Activated T-helper 17 cell treated with anti-CD3 and anti-CD28 coated beads, Interleukin-2, amount 50 U/mL, for 72 hours (primary cell): ENCODE measurements around the gene CST7. TPM values are rescaled to one million over a fixed set of nuclear protein-coding genes. Genes with fewer than 3 reads are reported as not detected.
A peak's percentile ranks its signal among the peaks of the same experiment; 100 is the strongest.

Experiments
- ATAC-seq: fragments of 150-1000 bp; cut with Tn5 transposase; replicated peaks from 2 replicates; pipeline ENCODE4 v1.10.0; 2021; ENCODE audit warnings: mild to moderate bottlenecking, moderate library complexity
- H3K27ac Mint-ChIP-seq: one replicate; pipeline ENCODE4 v1.8.0; 2022; ENCODE audit warnings: mixed read lengths
- H3K27me3 Mint-ChIP-seq: one replicate; pipeline ENCODE4 v1.8.0; 2022; ENCODE audit warnings: mixed read lengths
- H3K36me3 Mint-ChIP-seq: one replicate; pipeline ENCODE4 v1.8.0; 2022; ENCODE audit warnings: low read depth, mild to moderate bottlenecking, mixed read lengths
- H3K4me1 Mint-ChIP-seq: one replicate; pipeline ENCODE4 v1.8.0; 2022; ENCODE audit warnings: mixed read lengths
- H3K4me3 Mint-ChIP-seq: one replicate; pipeline ENCODE4 v1.8.0; 2022; ENCODE audit warnings: mild to moderate bottlenecking, mixed read lengths
- H3K9me3 Mint-ChIP-seq: one replicate; pipeline ENCODE4 v1.8.0; 2022; ENCODE audit warnings: mixed read lengths
- total RNA-seq, 2 donors: library from RNA; stranded (reverse); gene quantifications; one replicate each; pipeline ENCODE4 v1.2.3, GENCODE V29; 2022

Gene CST7, protein sequence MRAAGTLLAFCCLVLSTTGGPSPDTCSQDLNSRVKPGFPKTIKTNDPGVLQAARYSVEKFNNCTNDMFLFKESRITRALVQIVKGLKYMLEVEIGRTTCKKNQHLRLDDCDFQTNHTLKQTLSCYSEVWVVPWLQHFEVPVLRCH
- total RNA-seq, result 10 to 100 TPM; 38.2 to 41.7 TPM

- Mint-ChIP-seq H3K4me1 (peaks cover 29% of the 10 kb centered on the region), H3K4me3 (peak within 1 kb of the TSS; percentile 85), H3K36me3 (peaks cover 15% of the 10 kb centered on the region), H3K9me3 (peaks cover 6% of the 10 kb centered on the region), H3K27me3 (no peaks in the 10 kb centered on the region), H3K27ac (peak within 1 kb of the TSS; percentile 95)
- peak; percentile 92 for ATAC-seq
These were observed at the start of gene CST7 for GRCh38 chr20:24948939-24949679. Gene CST7, plus strand, starts transcription at chr20:24949269. Its CDS starts 237 bp downstream, at chr20:24949506.

DNA sequence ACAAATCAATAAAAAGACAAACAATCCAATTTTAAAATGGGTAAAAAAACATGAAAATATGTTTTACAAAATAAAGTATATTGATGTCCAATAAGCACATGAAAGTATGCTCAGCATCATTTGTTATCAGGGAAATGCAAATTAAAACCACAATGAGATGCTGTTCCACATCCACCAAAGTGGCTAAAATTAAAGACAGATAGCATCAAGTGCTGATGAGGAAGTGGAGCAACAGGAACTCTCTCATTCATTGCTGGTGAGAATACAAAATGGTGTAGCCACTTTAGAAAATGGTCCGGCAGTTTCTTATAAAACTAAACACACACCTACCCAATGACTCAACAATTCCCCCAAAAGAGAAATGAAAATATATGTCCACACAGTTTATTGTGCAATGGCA is 42.3 kb upstream of the CST7 start:
- peaks cover 3% of the 10 kb centered on the region for H3K9me3 Mint-ChIP-seq
- H3K4me3 Mint-ChIP-seq, result no peak overlapping the region
- H3K27me3 Mint-ChIP-seq, result no peaks in the 10 kb centered on the region
- H3K36me3 Mint-ChIP-seq, result no peaks in the 10 kb centered on the region
- ATAC-seq, result no peak
- no peak overlapping the region for H3K27ac Mint-ChIP-seq
- no peaks in the 10 kb centered on the region for H3K4me1 Mint-ChIP-seq

GRCh38 chr20:24908642-24909041 is 40.4 kb upstream of the CST7 start:
- ATAC-seq, result no peak
- peaks cover 3% of the 10 kb centered on the region for H3K9me3 Mint-ChIP-seq
- H3K36me3 Mint-ChIP-seq, result no peaks in the 10 kb centered on the region
- H3K27me3 Mint-ChIP-seq, result no peaks in the 10 kb centered on the region
- no peaks in the 10 kb centered on the region for H3K4me1 Mint-ChIP-seq
- no peak overlapping the region for H3K27ac Mint-ChIP-seq
- no peak overlapping the region for H3K4me3 Mint-ChIP-seq

- H3K4me3 Mint-ChIP-seq, result no peak overlapping the region
- no peak for ATAC-seq
- no peak overlapping the region for H3K27ac Mint-ChIP-seq
- H3K27me3 Mint-ChIP-seq, result no peaks in the 10 kb centered on the region
- no peaks in the 10 kb centered on the region for H3K36me3 Mint-ChIP-seq
- peaks cover 3% of the 10 kb centered on the region for H3K9me3 Mint-ChIP-seq
- no peaks in the 10 kb centered on the region for H3K4me1 Mint-ChIP-seq
These were observed 39.8 kb upstream of the CST7 start for GRCh38 chr20:24909086-24909780.

GRCh38 chr20:24909861-24910260 is 39.2 kb upstream of the CST7 start:
- Mint-ChIP-seq H3K4me1 (no peaks in the 10 kb centered on the region), H3K27me3 (no peaks in the 10 kb centered on the region), H3K9me3 (peaks cover 3% of the 10 kb centered on the region), H3K36me3 (no peaks in the 10 kb centered on the region), H3K4me3 (no peak overlapping the region), H3K27ac (no peak overlapping the region)
- no peak for ATAC-seq

GRCh38 chr20:24910461-24910860 is 38.6 kb upstream of the CST7 start:
- no peaks in the 10 kb centered on the region for H3K4me1 Mint-ChIP-seq
- no peaks in the 10 kb centered on the region for H3K36me3 Mint-ChIP-seq
- H3K4me3 Mint-ChIP-seq, result no peak overlapping the region
- no peaks in the 10 kb centered on the region for H3K27me3 Mint-ChIP-seq
- no peak overlapping the region for H3K27ac Mint-ChIP-seq
- ATAC-seq, result no peak
- H3K9me3 Mint-ChIP-seq, result peaks cover 3% of the 10 kb centered on the region

DNA sequence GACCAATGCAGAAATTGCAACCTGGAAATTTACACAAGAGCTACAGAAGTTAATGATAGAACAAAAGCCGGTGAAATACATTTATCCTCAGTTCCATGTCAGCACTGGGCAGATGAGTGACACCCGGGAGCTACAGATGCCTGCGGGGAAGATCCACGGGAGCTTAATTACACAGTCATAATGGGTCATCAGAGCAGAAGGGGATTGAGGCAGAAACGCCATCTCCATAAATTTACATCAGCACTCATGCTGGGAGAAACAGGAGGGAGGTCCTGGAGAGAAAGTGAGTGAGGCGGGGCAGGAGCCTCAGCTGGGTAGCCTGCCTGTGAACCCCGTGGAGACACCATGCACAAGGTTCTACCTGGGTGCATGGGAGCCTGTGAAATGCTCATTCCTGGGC is 37.6 kb upstream of the CST7 start:
- ATAC-seq, result no peak
- Mint-ChIP-seq H3K4me3 (no peak overlapping the region), H3K36me3 (no peaks in the 10 kb centered on the region), H3K4me1 (no peaks in the 10 kb centered on the region), H3K27ac (no peak overlapping the region), H3K27me3 (no peaks in the 10 kb centered on the region), H3K9me3 (peaks cover 3% of the 10 kb centered on the region)

GRCh38 chr20:24912397-24913075 is 36.5 kb upstream of the CST7 start:
- Mint-ChIP-seq H3K36me3 (no peaks in the 10 kb centered on the region), H3K9me3 (peaks cover 3% of the 10 kb centered on the region), H3K4me3 (no peak overlapping the region), H3K4me1 (no peaks in the 10 kb centered on the region), H3K27ac (no peak overlapping the region), H3K27me3 (no peaks in the 10 kb centered on the region)
- ATAC-seq, result no peak

GRCh38 chr20:24913076-24913628 is 35.9 kb upstream of the CST7 start:
- peaks cover under 1% of the 10 kb centered on the region for H3K9me3 Mint-ChIP-seq

GRCh38 chr20:24914388-24915241 is 34.5 kb upstream of the CST7 start:
- H3K4me3 Mint-ChIP-seq, result no peak overlapping the region
- no peaks in the 10 kb centered on the region for H3K9me3 Mint-ChIP-seq
- no peak for ATAC-seq
- no peak overlapping the region for H3K27ac Mint-ChIP-seq
- no peaks in the 10 kb centered on the region for H3K36me3 Mint-ChIP-seq
- no peaks in the 10 kb centered on the region for H3K27me3 Mint-ChIP-seq
- H3K4me1 Mint-ChIP-seq, result no peaks in the 10 kb centered on the region

More at GRCh38 chr20:24913076-24913628, 35.9 kb upstream of the CST7 start:
- H3K36me3 Mint-ChIP-seq, result no peaks in the 10 kb centered on the region
- no peaks in the 10 kb centered on the region for H3K4me1 Mint-ChIP-seq
- H3K27me3 Mint-ChIP-seq, result no peaks in the 10 kb centered on the region
- H3K27ac Mint-ChIP-seq, result no peak overlapping the region
- ATAC-seq, result no peak
- no peak overlapping the region for H3K4me3 Mint-ChIP-seq

DNA sequence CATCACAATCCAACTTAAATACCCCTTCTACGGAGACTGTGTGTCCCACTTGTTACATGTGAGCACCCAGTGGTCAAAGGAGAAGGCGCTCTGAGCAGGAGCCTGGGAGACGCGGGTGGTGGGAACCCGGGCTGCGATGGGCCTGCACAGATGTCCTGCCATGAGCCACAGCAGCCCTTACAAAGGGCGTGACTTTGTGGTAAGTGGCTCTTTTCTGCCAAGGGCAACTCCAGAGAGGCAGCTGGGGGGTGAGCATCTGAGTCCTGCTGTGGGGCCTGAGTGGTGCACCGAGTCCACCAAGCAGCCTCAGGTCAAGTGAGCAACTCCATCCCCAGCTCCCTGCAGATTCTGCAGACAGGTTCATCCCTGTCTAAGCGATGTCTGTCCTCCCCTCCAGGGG is 33.6 kb upstream of the CST7 start:
- Mint-ChIP-seq H3K4me1 (no peaks in the 10 kb centered on the region), H3K36me3 (no peaks in the 10 kb centered on the region), H3K4me3 (no peak overlapping the region), H3K9me3 (no peaks in the 10 kb centered on the region), H3K27me3 (peaks cover 3% of the 10 kb centered on the region), H3K27ac (no peak overlapping the region)
- ATAC-seq, result no peak

- H3K27ac Mint-ChIP-seq, result no peak overlapping the region
- H3K36me3 Mint-ChIP-seq, result no peaks in the 10 kb centered on the region
- no peak for ATAC-seq
- H3K9me3 Mint-ChIP-seq, result no peaks in the 10 kb centered on the region
- peaks cover 3% of the 10 kb centered on the region for H3K27me3 Mint-ChIP-seq
- H3K4me3 Mint-ChIP-seq, result no peak overlapping the region
- no peaks in the 10 kb centered on the region for H3K4me1 Mint-ChIP-seq
These were observed 33.2 kb upstream of the CST7 start for GRCh38 chr20:24915892-24916291.

GRCh38 chr20:24916412-24916811 is 32.7 kb upstream of the CST7 start:
- no peak for ATAC-seq
- H3K4me1 Mint-ChIP-seq, result no peaks in the 10 kb centered on the region
- no peak overlapping the region for H3K4me3 Mint-ChIP-seq
- H3K9me3 Mint-ChIP-seq, result no peaks in the 10 kb centered on the region
- H3K27me3 Mint-ChIP-seq, result peaks cover 3% of the 10 kb centered on the region
- H3K36me3 Mint-ChIP-seq, result no peaks in the 10 kb centered on the region
- H3K27ac Mint-ChIP-seq, result no peak overlapping the region

DNA sequence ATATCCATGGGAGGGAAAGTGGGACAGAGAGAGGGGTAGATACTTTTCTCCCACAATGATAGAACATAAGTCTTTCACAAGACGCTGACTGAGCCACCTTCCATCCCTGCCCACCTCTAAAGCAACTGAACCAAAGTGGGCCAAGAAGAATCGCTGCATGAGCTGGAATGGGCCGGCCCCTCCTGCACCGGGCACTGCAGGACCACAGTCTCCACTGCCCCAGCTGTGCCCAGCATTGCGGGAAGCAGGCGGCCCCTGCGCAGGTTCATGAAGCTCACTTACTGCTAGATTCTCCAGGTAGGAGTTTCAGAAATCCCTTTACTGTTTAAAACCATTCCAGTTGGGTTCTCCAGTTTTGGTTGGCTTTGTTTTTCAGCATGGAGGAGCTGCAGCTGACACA is 32.0 kb upstream of the CST7 start:
- ATAC-seq, result no peak
- Mint-ChIP-seq H3K9me3 (no peaks in the 10 kb centered on the region), H3K27ac (no peak overlapping the region), H3K27me3 (peaks cover 3% of the 10 kb centered on the region), H3K4me3 (no peak overlapping the region), H3K4me1 (no peaks in the 10 kb centered on the region), H3K36me3 (no peaks in the 10 kb centered on the region)
